Vagina (tissue), 2 donors: ENCODE data around the gene USP47. TPM values are rescaled to one million over a fixed set of nuclear protein-coding genes. Genes with fewer than 3 reads are reported as not detected.

Experiments
- DNase-seq, 2 donors: peaks; one replicate each; pipeline ENCODE4 v3.0.0-alpha.2; 2017; ENCODE audit errors: extremely low spot score in 2 of 2
- H3K27ac ChIP-seq: fragments of 200-600 bp; sonication (generic); one replicate; pipeline ENCODE4 v1.5.1; 2019
- H3K27me3 ChIP-seq: fragments of 200-600 bp; sonication (generic); one replicate; pipeline ENCODE4 v1.5.1; 2019
- H3K36me3 ChIP-seq, 2 donors: fragments of 200-600 bp; sonication (generic); one replicate each; pipeline ENCODE4 v1.5.1; 2017 to 2019
- H3K4me1 ChIP-seq: fragments of 200-600 bp; sonication (generic); one replicate; pipeline ENCODE4 v1.5.1; 2019
- H3K4me3 ChIP-seq, 2 donors: fragments of 200-600 bp; sonication (generic); 1 replicate in 1 of 2; 2 replicates in 1 of 2; pipeline ENCODE4 v1.5.1; 2016 to 2019
- H3K9me3 ChIP-seq: fragments of 200-600 bp; sonication (generic); one replicate; pipeline ENCODE4 v1.5.1; 2019
- CTCF ChIP-seq, 3 experiments: fragments of 450-650 bp in 2 of 3; fragments of 200-600 bp in 1 of 3; sonication (generic) in 1 of 3; IDR thresholded peaks; one replicate each; pipeline ENCODE4 v1.5.1; 2017 to 2019; ENCODE audit warnings: antibody characterized with exemption in 3 of 3, mild to moderate bottlenecking in 2 of 3, moderate library complexity in 2 of 3
- POLR2A ChIP-seq, 2 donors: fragments of 450-650 bp; IDR thresholded peaks; one replicate each; pipeline ENCODE4 v1.6.1; 2017; ENCODE audit warnings: antibody characterized with exemption in 2 of 2, mild to moderate bottlenecking in 2 of 2, moderate library complexity in 2 of 2
- POLR2AphosphoS5 ChIP-seq, 2 donors: sonication (generic); formaldehyde crosslinking; IDR thresholded peaks; one replicate each; pipeline ENCODE4 v1.9.0; 2017; ENCODE audit warnings: antibody characterized with exemption in 2 of 2, mild to moderate bottlenecking in 2 of 2, low read depth in 1 of 2; ENCODE audit not compliant: insufficient read depth in 1 of 2
- intact Hi-C: fragments of 100-400 bp; cut with DNase I; formaldehyde crosslinking; loops from one replicate; pipeline ENCODE4 v1.15.1; 2023
- total RNA-seq: library from RNA; depleted of rRNA; stranded (reverse); fragments of >200 nt; gene quantifications from one replicate; pipeline ENCODE4 v1.2.3, GENCODE V29; 2016

Gene USP47
- total RNA-seq, 1 donor from 2014 or later, result 69.2 TPM

GRCh38 chr11:11985016-11985715 is 143.4 kb downstream of the USP47 start:
- H3K4me1 ChIP-seq, result peaks cover 37% of the 10 kb centered on the region
- H3K27ac ChIP-seq, result peak overlapping the region; percentile 2
- intact Hi-C loops, result no loop called here
- TF ChIP-seq CTCF (IDR thresholded peaks at IDR 0.05), result no peak
- no peak for TF ChIP-seq POLR2A (IDR thresholded peaks at IDR 0.05)
- no peak for TF ChIP-seq POLR2AphosphoS5 (IDR thresholded peaks at IDR 0.05; ENCODE audit: insufficient read depth in 1 of 2, low read depth in 1 of 2)
- DNase-seq, result no peak
- H3K4me3 ChIP-seq, result no peak overlapping the region
- H3K36me3 ChIP-seq, result no peaks in the 10 kb centered on the region
- H3K27me3 ChIP-seq, result no peaks in the 10 kb centered on the region
- H3K9me3 ChIP-seq, result no peaks in the 10 kb centered on the region

- intact Hi-C loops, result no loop called here
Measured at GRCh38 chr11:11985954-11986949, 144.5 kb downstream of the USP47 start.

GRCh38 chr11:11987503-11988022 is 145.8 kb downstream of the USP47 start:
- no peak for TF ChIP-seq POLR2A (IDR thresholded peaks at IDR 0.05)
- TF ChIP-seq POLR2AphosphoS5 (IDR thresholded peaks at IDR 0.05; ENCODE audit: insufficient read depth in 1 of 2, low read depth in 1 of 2), result no peak
- TF ChIP-seq CTCF (IDR thresholded peaks at IDR 0.05), result no peak
- no peak overlapping the region for H3K4me3 ChIP-seq
- intact Hi-C loops, result no loop called here
- peak overlapping the region; percentile 23 for H3K27ac ChIP-seq
- no peaks in the 10 kb centered on the region for H3K27me3 ChIP-seq
- H3K9me3 ChIP-seq, result no peaks in the 10 kb centered on the region
- H3K4me1 ChIP-seq, result peaks cover 29% of the 10 kb centered on the region
- DNase-seq, result no peak
- H3K36me3 ChIP-seq, result no peaks in the 10 kb centered on the region

More at GRCh38 chr11:11985954-11986949, 144.5 kb downstream of the USP47 start:
- no peak overlapping the region for H3K4me3 ChIP-seq
- H3K4me1 ChIP-seq, result peaks cover 39% of the 10 kb centered on the region
- H3K9me3 ChIP-seq, result no peaks in the 10 kb centered on the region
- no peaks in the 10 kb centered on the region for H3K36me3 ChIP-seq
- DNase-seq, result no peak
- TF ChIP-seq CTCF (IDR thresholded peaks at IDR 0.05) (no peak), POLR2A (IDR thresholded peaks at IDR 0.05) (no peak), POLR2AphosphoS5 (IDR thresholded peaks at IDR 0.05; ENCODE audit: insufficient read depth in 1 of 2, low read depth in 1 of 2) (no peak)
- peak overlapping the region; percentile 2 for H3K27ac ChIP-seq
- H3K27me3 ChIP-seq, result no peaks in the 10 kb centered on the region

GRCh38 chr11:11988099-11988651 is 146.4 kb downstream of the USP47 start:
- Histone ChIP-seq H3K4me1 (peaks cover 24% of the 10 kb centered on the region), H3K36me3 (no peaks in the 10 kb centered on the region), H3K9me3 (no peaks in the 10 kb centered on the region), H3K27me3 (no peaks in the 10 kb centered on the region), H3K27ac (peak overlapping the region; percentile 34), H3K4me3 (no peak overlapping the region)
- no peak for DNase-seq
- TF ChIP-seq POLR2A (IDR thresholded peaks at IDR 0.05), result no peak
- no peak for TF ChIP-seq POLR2AphosphoS5 (IDR thresholded peaks at IDR 0.05; ENCODE audit: insufficient read depth in 1 of 2, low read depth in 1 of 2)
- intact Hi-C loops, result no loop called here

- Histone ChIP-seq H3K27me3 (no peaks in the 10 kb centered on the region), H3K27ac (peak overlapping the region; percentile 34), H3K4me1 (peaks cover 24% of the 10 kb centered on the region), H3K36me3 (no peaks in the 10 kb centered on the region), H3K9me3 (no peaks in the 10 kb centered on the region), H3K4me3 (no peak overlapping the region)
- no peak for DNase-seq
- intact Hi-C loops, result no loop called here
- TF ChIP-seq POLR2A (IDR thresholded peaks at IDR 0.05) (no peak), POLR2AphosphoS5 (IDR thresholded peaks at IDR 0.05; ENCODE audit: insufficient read depth in 1 of 2, low read depth in 1 of 2) (no peak), CTCF (IDR thresholded peaks at IDR 0.05) (no peak)
Measured at GRCh38 chr11:11988681-11989261, 147.0 kb downstream of the USP47 start.
